ENCODE data around the gene CYP27C1. TPM values are rescaled to one million over a fixed set of nuclear protein-coding genes. Genes with fewer than 3 reads are reported as not detected.

Gene CYP27C1
- total and polyA plus RNA-seq, 2 experiments from 2014 or later, result 1.8 to 2.9 TPM

DNA sequence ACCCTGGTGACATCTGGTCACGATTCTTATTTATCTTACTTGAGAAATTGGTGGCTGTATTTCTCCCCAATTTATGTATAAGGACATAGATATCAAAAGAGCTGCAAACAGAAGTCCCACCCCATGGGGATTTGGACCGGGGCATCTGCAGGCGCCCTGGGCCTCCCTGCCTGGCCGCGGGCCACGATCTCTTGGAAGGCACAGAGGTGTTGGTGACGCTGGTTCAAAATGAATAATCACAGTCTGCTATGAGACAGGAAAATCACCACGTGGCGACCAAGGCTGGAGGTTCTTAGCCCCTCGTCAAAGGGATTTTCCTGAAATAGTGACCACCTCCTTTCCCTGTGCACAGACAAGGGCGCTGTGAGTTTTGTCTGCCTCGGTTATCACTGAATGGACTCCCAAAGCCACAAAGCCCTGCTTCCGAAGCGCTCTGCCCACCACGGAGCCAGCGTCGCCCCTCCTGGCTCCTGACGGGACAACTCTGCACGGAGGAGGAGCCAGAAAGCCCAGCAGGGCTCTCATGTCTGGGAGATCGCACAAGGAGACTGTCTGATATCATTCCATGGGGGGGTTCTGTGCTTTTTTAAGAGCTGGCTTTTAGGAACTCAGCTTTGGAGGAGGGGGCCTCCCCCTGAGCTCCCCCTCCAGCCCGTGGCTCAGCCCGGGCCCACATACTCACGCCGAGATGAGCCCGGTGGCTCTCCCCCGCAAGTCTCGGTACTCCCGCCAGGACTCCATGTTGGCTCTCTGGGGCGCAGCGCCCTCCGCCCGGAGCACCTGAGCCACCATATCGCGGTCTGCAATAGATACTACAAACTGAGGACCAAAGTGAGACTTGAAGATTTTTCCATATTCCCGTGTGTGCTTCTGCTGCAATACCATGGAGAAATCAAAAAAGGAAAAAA, 14.6 kb downstream of the CYP27C1 start (continued):
- TF ChIP-seq, protein P1, sequence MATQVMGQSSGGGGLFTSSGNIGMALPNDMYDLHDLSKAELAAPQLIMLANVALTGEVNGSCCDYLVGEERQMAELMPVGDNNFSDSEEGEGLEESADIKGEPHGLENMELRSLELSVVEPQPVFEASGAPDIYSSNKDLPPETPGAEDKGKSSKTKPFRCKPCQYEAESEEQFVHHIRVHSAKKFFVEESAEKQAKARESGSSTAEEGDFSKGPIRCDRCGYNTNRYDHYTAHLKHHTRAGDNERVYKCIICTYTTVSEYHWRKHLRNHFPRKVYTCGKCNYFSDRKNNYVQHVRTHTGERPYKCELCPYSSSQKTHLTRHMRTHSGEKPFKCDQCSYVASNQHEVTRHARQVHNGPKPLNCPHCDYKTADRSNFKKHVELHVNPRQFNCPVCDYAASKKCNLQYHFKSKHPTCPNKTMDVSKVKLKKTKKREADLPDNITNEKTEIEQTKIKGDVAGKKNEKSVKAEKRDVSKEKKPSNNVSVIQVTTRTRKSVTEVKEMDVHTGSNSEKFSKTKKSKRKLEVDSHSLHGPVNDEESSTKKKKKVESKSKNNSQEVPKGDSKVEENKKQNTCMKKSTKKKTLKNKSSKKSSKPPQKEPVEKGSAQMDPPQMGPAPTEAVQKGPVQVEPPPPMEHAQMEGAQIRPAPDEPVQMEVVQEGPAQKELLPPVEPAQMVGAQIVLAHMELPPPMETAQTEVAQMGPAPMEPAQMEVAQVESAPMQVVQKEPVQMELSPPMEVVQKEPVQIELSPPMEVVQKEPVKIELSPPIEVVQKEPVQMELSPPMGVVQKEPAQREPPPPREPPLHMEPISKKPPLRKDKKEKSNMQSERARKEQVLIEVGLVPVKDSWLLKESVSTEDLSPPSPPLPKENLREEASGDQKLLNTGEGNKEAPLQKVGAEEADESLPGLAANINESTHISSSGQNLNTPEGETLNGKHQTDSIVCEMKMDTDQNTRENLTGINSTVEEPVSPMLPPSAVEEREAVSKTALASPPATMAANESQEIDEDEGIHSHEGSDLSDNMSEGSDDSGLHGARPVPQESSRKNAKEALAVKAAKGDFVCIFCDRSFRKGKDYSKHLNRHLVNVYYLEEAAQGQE (IDR thresholded peaks at IDR 0.05; ENCODE audit: unreplicated experiment), result no peak
- TF ChIP-seq EZH2phosphoT487 (IDR thresholded peaks at IDR 0.05; ENCODE audit: unreplicated experiment) (no peak), CREB1 (CRISPR knock-in tag; IDR thresholded peaks at IDR 0.05; ENCODE audit: low read depth) (no peak), ZNF114 (CRISPR knock-in tag; IDR thresholded peaks at IDR 0.05) (no peak), JUNB (IDR thresholded peaks at IDR 0.05; ENCODE audit: unreplicated experiment) (no peak), ZNF331 (CRISPR knock-in tag; IDR thresholded peaks at IDR 0.05; ENCODE audit: low read depth) (no peak), NANOG (IDR thresholded peaks at IDR 0.05; ENCODE audit: borderline replicate concordance) (no peak), EZH2 (IDR thresholded peaks at IDR 0.05; ENCODE audit: low read depth, unreplicated experiment) (no peak), POLR2AphosphoS5 (IDR thresholded peaks at IDR 0.05; ENCODE audit: low read depth) (no peak)
- TF ChIP-seq, protein P2, sequence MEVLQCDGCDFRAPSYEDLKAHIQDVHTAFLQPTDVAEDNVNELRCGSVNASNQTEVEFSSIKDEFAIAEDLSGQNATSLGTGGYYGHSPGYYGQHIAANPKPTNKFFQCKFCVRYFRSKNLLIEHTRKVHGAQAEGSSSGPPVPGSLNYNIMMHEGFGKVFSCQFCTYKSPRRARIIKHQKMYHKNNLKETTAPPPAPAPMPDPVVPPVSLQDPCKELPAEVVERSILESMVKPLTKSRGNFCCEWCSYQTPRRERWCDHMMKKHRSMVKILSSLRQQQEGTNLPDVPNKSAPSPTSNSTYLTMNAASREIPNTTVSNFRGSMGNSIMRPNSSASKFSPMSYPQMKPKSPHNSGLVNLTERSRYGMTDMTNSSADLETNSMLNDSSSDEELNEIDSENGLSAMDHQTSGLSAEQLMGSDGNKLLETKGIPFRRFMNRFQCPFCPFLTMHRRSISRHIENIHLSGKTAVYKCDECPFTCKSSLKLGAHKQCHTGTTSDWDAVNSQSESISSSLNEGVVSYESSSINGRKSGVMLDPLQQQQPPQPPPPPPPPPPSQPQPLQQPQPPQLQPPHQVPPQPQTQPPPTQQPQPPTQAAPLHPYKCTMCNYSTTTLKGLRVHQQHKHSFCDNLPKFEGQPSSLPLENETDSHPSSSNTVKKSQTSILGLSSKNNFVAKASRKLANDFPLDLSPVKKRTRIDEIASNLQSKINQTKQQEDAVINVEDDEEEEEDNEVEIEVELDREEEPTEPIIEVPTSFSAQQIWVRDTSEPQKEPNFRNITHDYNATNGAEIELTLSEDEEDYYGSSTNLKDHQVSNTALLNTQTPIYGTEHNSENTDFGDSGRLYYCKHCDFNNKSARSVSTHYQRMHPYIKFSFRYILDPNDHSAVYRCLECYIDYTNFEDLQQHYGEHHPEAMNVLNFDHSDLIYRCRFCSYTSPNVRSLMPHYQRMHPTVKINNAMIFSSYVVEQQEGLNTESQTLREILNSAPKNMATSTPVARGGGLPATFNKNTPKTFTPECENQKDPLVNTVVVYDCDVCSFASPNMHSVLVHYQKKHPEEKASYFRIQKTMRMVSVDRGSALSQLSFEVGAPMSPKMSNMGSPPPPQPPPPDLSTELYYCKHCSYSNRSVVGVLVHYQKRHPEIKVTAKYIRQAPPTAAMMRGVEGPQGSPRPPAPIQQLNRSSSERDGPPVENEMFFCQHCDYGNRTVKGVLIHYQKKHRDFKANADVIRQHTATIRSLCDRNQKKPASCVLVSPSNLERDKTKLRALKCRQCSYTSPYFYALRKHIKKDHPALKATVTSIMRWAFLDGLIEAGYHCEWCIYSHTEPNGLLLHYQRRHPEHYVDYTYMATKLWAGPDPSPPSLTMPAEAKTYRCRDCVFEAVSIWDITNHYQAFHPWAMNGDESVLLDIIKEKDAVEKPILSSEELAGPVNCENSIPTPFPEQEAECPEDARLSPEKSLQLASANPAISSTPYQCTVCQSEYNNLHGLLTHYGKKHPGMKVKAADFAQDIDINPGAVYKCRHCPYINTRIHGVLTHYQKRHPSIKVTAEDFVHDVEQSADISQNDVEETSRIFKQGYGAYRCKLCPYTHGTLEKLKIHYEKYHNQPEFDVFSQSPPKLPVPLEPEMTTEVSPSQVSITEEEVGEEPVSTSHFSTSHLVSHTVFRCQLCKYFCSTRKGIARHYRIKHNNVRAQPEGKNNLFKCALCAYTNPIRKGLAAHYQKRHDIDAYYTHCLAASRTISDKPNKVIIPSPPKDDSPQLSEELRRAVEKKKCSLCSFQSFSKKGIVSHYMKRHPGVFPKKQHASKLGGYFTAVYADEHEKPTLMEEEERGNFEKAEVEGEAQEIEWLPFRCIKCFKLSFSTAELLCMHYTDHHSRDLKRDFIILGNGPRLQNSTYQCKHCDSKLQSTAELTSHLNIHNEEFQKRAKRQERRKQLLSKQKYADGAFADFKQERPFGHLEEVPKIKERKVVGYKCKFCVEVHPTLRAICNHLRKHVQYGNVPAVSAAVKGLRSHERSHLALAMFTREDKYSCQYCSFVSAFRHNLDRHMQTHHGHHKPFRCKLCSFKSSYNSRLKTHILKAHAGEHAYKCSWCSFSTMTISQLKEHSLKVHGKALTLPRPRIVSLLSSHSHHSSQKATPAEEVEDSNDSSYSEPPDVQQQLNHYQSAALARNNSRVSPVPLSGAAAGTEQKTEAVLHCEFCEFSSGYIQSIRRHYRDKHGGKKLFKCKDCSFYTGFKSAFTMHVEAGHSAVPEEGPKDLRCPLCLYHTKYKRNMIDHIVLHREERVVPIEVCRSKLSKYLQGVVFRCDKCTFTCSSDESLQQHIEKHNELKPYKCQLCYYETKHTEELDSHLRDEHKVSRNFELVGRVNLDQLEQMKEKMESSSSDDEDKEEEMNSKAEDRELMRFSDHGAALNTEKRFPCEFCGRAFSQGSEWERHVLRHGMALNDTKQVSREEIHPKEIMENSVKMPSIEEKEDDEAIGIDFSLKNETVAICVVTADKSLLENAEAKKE (CRISPR knock-in tag; IDR thresholded peaks at IDR 0.05), result no peak

All from GM23338 (cell line).